Measurements from ENCODE around the gene ZKSCAN4. TPM values are rescaled to one million over a fixed set of nuclear protein-coding genes. Genes with fewer than 3 reads are reported as not detected.

Gene ZKSCAN4
- total RNA-seq, 1 experiment from 2014 or later = 5.5 TPM

GRCh38 chr6:28205879-28206278 lies 46.2 kb downstream of the ZKSCAN4 start:
- TF ChIP-seq CTCF (IDR thresholded peaks at IDR 0.05; ENCODE audit: insufficient read depth in 1 of 2, low read depth in 1 of 2, low read length in 1 of 2, severe bottlenecking in 1 of 2, unreplicated experiment in 1 of 2) = no peak
- POLR2A ChIA-PET = no interaction called here
- Histone ChIP-seq H3K36me3 (ENCODE audit: control insufficient read depth, insufficient read depth, low read length) (no peaks in the 10 kb centered on the region), H3K4me3 (ENCODE audit: low read depth, low read length) (no peak overlapping the region), H3K9me3 (no peaks in the 10 kb centered on the region), H3K27me3 (replicated peaks; ENCODE audit: control insufficient read depth, insufficient read depth, low read length) (no peaks in the 10 kb centered on the region), H3K4me1 (no peaks in the 10 kb centered on the region)
- Mint-ChIP-seq H3K9me3 (ENCODE audit: unreplicated experiment) (no peaks in the 10 kb centered on the region), H3K27me3 (ENCODE audit: insufficient read depth, unreplicated experiment) (peaks cover 14% of the 10 kb centered on the region), H3K4me1 (ENCODE audit: low read depth, unreplicated experiment) (no peaks in the 10 kb centered on the region), H3K27ac (ENCODE audit: unreplicated experiment) (no peak overlapping the region), H3K36me3 (ENCODE audit: insufficient read depth, unreplicated experiment) (no peaks in the 10 kb centered on the region), H3K4me3 (ENCODE audit: unreplicated experiment) (no peak overlapping the region)
- no TSS peak for BruUV-seq (replicated peaks)
- intact Hi-C loops (cut with micrococcal nuclease; ENCODE audit: unreplicated experiment) = no loop called here
- no peak for DNase-seq
- CTCF ChIA-PET = no interaction called here

GRCh38 chr6:28203201-28203600 lies 48.9 kb downstream of the ZKSCAN4 start:
- BruUV-seq (replicated peaks) = no TSS peak
- Histone ChIP-seq H3K27me3 (replicated peaks; ENCODE audit: control insufficient read depth, insufficient read depth, low read length) (no peaks in the 10 kb centered on the region), H3K9me3 (no peaks in the 10 kb centered on the region), H3K4me1 (no peaks in the 10 kb centered on the region), H3K36me3 (ENCODE audit: control insufficient read depth, insufficient read depth, low read length) (no peaks in the 10 kb centered on the region), H3K4me3 (ENCODE audit: low read depth, low read length) (no peak overlapping the region)
- intact Hi-C loops (cut with micrococcal nuclease; ENCODE audit: unreplicated experiment) = no loop called here
- ChIA-PET POLR2A (no interaction called here), CTCF (no interaction called here)
- Mint-ChIP-seq H3K36me3 (ENCODE audit: insufficient read depth, unreplicated experiment) (no peaks in the 10 kb centered on the region), H3K4me1 (ENCODE audit: low read depth, unreplicated experiment) (no peaks in the 10 kb centered on the region), H3K4me3 (ENCODE audit: unreplicated experiment) (no peak overlapping the region), H3K9me3 (ENCODE audit: unreplicated experiment) (peaks cover 7% of the 10 kb centered on the region), H3K27ac (ENCODE audit: unreplicated experiment) (no peak overlapping the region), H3K27me3 (ENCODE audit: insufficient read depth, unreplicated experiment) (peaks cover 4% of the 10 kb centered on the region)
- no peak for TF ChIP-seq CTCF (IDR thresholded peaks at IDR 0.05; ENCODE audit: insufficient read depth in 1 of 2, low read depth in 1 of 2, low read length in 1 of 2, severe bottlenecking in 1 of 2, unreplicated experiment in 1 of 2)
- no peak for DNase-seq

GRCh38 chr6:28200020-28200419 lies 52.0 kb downstream of the ZKSCAN4 start:
- no TSS peak for BruUV-seq (replicated peaks)
- no peak overlapping the region for H3K4me3 Mint-ChIP-seq (ENCODE audit: unreplicated experiment)

More at GRCh38 chr6:28200020-28200419, 52.0 kb downstream of the ZKSCAN4 start:
- no peaks in the 10 kb centered on the region for H3K36me3 Mint-ChIP-seq (ENCODE audit: insufficient read depth, unreplicated experiment)
- no peaks in the 10 kb centered on the region for H3K27me3 ChIP-seq (replicated peaks; ENCODE audit: control insufficient read depth, insufficient read depth, low read length)
- ChIA-PET POLR2A (no interaction called here), CTCF (no interaction called here)
- H3K27me3 Mint-ChIP-seq (ENCODE audit: insufficient read depth, unreplicated experiment) = no peaks in the 10 kb centered on the region
- H3K9me3 Mint-ChIP-seq (ENCODE audit: unreplicated experiment) = peaks cover 16% of the 10 kb centered on the region
- H3K4me1 Mint-ChIP-seq (ENCODE audit: low read depth, unreplicated experiment) = no peaks in the 10 kb centered on the region
- H3K4me1 ChIP-seq = no peaks in the 10 kb centered on the region
- intact Hi-C loops (cut with micrococcal nuclease; ENCODE audit: unreplicated experiment) = no loop called here
- H3K4me3 ChIP-seq (ENCODE audit: low read depth, low read length) = no peak overlapping the region
- H3K9me3 ChIP-seq = no peaks in the 10 kb centered on the region
- no peak for TF ChIP-seq CTCF (IDR thresholded peaks at IDR 0.05; ENCODE audit: insufficient read depth in 1 of 2, low read depth in 1 of 2, low read length in 1 of 2, severe bottlenecking in 1 of 2, unreplicated experiment in 1 of 2)
- no peak overlapping the region for H3K27ac Mint-ChIP-seq (ENCODE audit: unreplicated experiment)
- DNase-seq = no peak
- no peaks in the 10 kb centered on the region for H3K36me3 ChIP-seq (ENCODE audit: control insufficient read depth, insufficient read depth, low read length)

Other genes with a start within 250 kb of the ZKSCAN4 start
- gene ZNF165, start 171.7 kb downstream of the ZKSCAN4 start, total RNA-seq (2022) = 9.2 and 11.0 TPM in 2 replicates
- 5.8 and 6.7 TPM in 2 replicates for gene ZSCAN16, start 127.7 kb downstream of the ZKSCAN4 start, total RNA-seq (2022)
- gene ZKSCAN8, start 110.4 kb downstream of the ZKSCAN4 start, total RNA-seq (2022) = 15.6 and 17.0 TPM in 2 replicates
- 13.7 and 13.9 TPM in 2 replicates for gene ZSCAN9, start 27.0 kb downstream of the ZKSCAN4 start, total RNA-seq (2022)
- gene NKAPL, start 7.0 kb upstream of the ZKSCAN4 start, total RNA-seq (2022) = not detected in 2 replicates
- 7.2 and 7.8 TPM in 2 replicates for gene ZSCAN26, start 14.9 kb upstream of the ZKSCAN4 start, total RNA-seq (2022)
- gene PGBD1, start 29.3 kb upstream of the ZKSCAN4 start, total RNA-seq (2022) = 3.6 and 3.8 TPM in 2 replicates
- gene ZSCAN31, start 83.9 kb upstream of the ZKSCAN4 start, total RNA-seq (2022) = 1.7 and 3.4 TPM in 2 replicates
- gene ZKSCAN3, start 97.7 kb upstream of the ZKSCAN4 start, total RNA-seq (2022) = 3.7 and 4.3 TPM in 2 replicates
- gene ZSCAN12, start 147.5 kb upstream of the ZKSCAN4 start, total RNA-seq (2022) = 1.5 and 1.6 TPM in 2 replicates
- gene ZSCAN23, start 191.2 kb upstream of the ZKSCAN4 start, total RNA-seq (2022) = not detected in 2 replicates

Data from Caco-2 (cell line).